Iris pigment epithelial cell (primary cell): ENCODE measurements around the gene NUTM2A.
"Not testable (repeated sequence)": the region's sequence is repeated elsewhere in the genome, so short reads cannot be mapped to it uniquely, and the experiment has no call there.

ENCODE experiments used
- DNase-seq: peaks from one replicate; pipeline ENCODE4 v3.0.0-alpha.2; 2011; ENCODE audit warnings: low read depth

Gene NUTM2A

GRCh38 chr10:87225148-87225547 lies at the start of gene NUTM2A:
NUTM2A (plus strand) TSS chr10:87225448; CDS start chr10:87225831, 383 bp downstream.
- not testable (repeated sequence) for DNase-seq

GRCh38 chr10:87177587-87177986 lies 47.7 kb upstream of the NUTM2A start:
- not testable (repeated sequence) for DNase-seq

- DNase-seq: not testable (repeated sequence)
These were observed 40.8 kb upstream of the NUTM2A start for GRCh38 chr10:87184421-87184820.

- not testable (repeated sequence) for DNase-seq
These were observed 39.2 kb upstream of the NUTM2A start for GRCh38 chr10:87186016-87186415.

GRCh38 chr10:87187573-87187972 lies 37.7 kb upstream of the NUTM2A start:
- DNase-seq: not testable (repeated sequence)

GRCh38 chr10:87191841-87192240 lies 33.4 kb upstream of the NUTM2A start:
- DNase-seq: not testable (repeated sequence)

GRCh38 chr10:87200924-87201323 lies 24.3 kb upstream of the NUTM2A start:
- peak; percentile 81 for DNase-seq

GRCh38 chr10:87204801-87205200 lies 20.4 kb upstream of the NUTM2A start:
- DNase-seq: not testable (repeated sequence)

- not testable (repeated sequence) for DNase-seq
These were observed 18.3 kb upstream of the NUTM2A start for GRCh38 chr10:87206922-87207321.

GRCh38 chr10:87210309-87210708 lies 14.9 kb upstream of the NUTM2A start:
- DNase-seq: not testable (repeated sequence)

- DNase-seq: peak; percentile 53
These were observed 13.4 kb upstream of the NUTM2A start for GRCh38 chr10:87211848-87212247.

GRCh38 chr10:87213150-87213765 lies 12.0 kb upstream of the NUTM2A start:
- not testable (repeated sequence) for DNase-seq

GRCh38 chr10:87213806-87214205 lies 11.4 kb upstream of the NUTM2A start:
- DNase-seq: not testable (repeated sequence)

GRCh38 chr10:87216120-87216519 lies 9.1 kb upstream of the NUTM2A start:
- DNase-seq: not testable (repeated sequence)

- DNase-seq: not testable (repeated sequence)
These were observed 5.9 kb upstream of the NUTM2A start for GRCh38 chr10:87219370-87219769.

- not testable (repeated sequence) for DNase-seq
These were observed 2.5 kb upstream of the NUTM2A start for GRCh38 chr10:87222789-87223188.

- DNase-seq: not testable (repeated sequence)
These were observed 3.0 kb downstream of the NUTM2A start for GRCh38 chr10:87228247-87228646.

GRCh38 chr10:87229211-87229610 lies 4.0 kb downstream of the NUTM2A start:
- not testable (repeated sequence) for DNase-seq

- DNase-seq: not testable (repeated sequence)
These were observed 9.6 kb downstream of the NUTM2A start for GRCh38 chr10:87234854-87235253.

GRCh38 chr10:87237244-87237643 lies 12.0 kb downstream of the NUTM2A start:
- DNase-seq: not testable (repeated sequence)

- DNase-seq: not testable (repeated sequence)
These were observed 14.1 kb downstream of the NUTM2A start for GRCh38 chr10:87239346-87239808.

GRCh38 chr10:87242192-87242591 lies 16.9 kb downstream of the NUTM2A start:
- DNase-seq: peak; percentile 3

- not testable (repeated sequence) for DNase-seq
These were observed 22.1 kb downstream of the NUTM2A start for GRCh38 chr10:87247335-87247734.

- peak; percentile 36 for DNase-seq
These were observed 23.6 kb downstream of the NUTM2A start for GRCh38 chr10:87248818-87249353.
